HG03575 (cell line): ENCODE measurements around the gene SNX5.

ENCODE experiments used
- ATAC-seq: cut with Tn5 transposase; IDR thresholded peaks from one replicate; pipeline ENCODE4 v1.9.1; 2021; ENCODE audit not compliant: unreplicated experiment, insufficient number of reproducible peaks, low FRiP score; ENCODE audit errors: extremely low read depth

The SNX5 gene

DNA sequence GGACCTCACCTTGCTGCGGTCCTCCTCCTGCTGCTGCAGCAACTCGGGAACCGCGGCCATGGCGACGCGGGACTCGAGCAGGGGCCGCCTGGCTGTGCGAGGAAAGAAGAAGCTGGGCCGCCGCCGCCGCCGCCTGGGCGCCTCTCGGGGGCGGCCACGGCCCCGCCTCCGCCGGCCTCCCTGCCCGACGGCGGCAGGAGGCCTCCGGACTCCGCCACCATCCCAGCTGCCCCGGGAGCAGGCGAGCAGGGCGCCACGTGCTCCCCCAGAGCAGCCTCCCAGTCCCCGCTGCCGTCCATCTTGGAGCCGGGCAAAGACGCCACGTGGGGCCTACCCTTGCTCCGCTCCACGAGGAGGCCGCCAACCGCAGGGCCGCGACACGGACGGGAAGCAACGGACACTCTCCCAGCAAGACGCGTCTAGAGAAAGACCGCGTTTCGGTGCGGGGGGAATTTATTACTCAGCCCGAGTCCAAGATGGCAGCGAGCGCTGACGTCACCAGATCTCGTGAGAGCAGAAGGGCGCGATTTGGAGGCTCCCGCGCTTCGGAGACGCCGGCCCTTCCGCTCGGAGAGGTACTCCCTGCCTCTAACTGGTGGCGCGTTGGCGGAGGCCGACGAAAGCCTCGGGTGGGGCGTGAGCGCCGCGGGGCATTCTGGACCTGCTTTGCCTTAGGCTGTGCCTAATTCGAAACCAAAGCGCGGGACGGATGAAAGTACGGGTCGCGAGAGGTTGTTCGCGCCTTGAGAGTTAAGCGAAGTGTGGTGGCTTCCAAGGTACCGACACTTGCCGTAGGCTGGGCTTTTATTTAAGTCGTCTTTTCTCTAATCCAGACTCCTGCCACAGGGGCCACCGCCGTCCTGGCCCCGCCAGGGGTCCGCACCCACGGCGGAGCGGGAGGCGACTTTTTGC lies at the start of gene SNX5, which contains the start of gene MGME1:
Gene SNX5 (minus strand): TSS at position 429 of the 912 bp plus-strand sequence. CDS start 369 bp downstream, at position 60.
Gene MGME1 (plus strand): TSS at position 653 of the 912 bp plus-strand sequence. CDS start 842 bp downstream, outside the sequence.
- peak; percentile 66 for ATAC-seq

GRCh38 chr20:18018100-18018499 lies 49.5 kb upstream of the SNX5 start:
- ATAC-seq: no peak

DNA sequence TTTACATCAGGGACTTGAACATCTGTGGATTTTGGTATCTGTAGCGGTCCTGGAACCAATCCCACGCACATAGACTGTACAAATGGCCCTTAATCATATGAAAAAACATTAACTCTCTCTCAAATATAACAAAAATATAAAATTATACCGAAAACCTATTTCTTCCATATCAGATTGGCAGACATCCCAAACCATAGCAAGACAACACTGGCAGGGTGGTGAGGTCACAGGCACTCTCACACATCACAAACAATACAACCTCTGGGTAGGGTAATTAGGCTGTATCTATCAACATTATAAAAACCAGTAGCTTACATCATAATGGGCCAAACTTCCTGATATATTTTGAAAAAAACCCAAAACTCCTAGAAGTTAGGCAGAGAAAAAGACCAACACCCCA lies 48.2 kb upstream of the SNX5 start:
- no peak for ATAC-seq

GRCh38 chr20:18014411-18014810 lies 45.8 kb upstream of the SNX5 start:
- ATAC-seq: no peak

DNA sequence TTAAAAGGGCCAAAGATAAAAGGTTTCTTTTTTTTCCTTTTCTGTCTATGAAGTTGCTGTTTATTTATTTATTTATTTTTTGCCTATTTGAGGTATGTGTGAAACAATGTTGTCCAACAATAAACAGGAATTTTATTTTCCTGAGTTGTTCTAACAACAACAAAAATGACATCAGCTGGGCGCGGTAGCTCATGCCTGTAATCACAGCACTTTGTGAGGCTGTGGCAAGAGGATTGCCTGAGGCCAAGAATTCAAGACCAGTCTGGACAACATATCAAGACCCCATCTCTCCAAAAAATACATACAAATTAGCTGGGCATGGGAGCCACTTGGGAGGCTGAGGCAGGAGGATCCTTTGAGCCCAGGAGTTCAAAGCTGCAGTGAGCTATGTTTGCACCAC lies 44.3 kb upstream of the SNX5 start:
- no peak for ATAC-seq

DNA sequence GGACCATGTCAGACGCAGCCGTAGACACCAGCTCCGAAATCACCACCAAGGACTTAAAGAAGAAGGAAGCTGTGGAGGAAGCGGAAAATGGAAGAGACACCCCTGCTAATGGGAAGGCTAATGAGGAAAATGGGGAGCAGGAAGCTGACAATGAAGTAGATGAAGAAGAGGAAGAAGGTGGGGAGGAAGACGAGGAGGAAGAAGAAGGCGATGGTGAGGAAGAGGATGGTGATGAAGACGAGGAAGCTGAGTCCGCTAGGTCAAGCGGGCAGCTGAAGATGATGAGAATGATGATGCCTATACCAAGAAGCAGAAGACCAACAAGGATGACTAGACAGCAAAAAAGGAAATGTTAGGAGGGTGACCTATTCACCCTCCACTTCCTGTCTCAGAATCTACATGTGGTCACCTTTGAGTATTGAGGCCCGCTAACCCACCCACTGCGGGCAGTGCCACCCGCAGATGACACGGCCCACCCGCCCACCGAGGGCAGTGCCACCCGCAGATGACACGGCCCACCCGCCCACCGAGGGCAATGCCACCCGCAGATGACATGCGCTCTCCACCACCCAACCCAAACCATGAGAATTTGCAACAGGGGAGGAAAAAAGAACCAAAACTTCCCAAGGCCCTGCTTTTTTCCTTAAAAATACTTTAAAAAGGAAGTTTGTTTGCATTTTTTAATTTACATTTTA lies 43.5 kb upstream of the SNX5 start:
- ATAC-seq: no peak

- no peak for ATAC-seq
These were observed 42.9 kb upstream of the SNX5 start for GRCh38 chr20:18011482-18011881.

- ATAC-seq: no peak
These were observed 40.5 kb upstream of the SNX5 start for GRCh38 chr20:18009116-18009515.

DNA sequence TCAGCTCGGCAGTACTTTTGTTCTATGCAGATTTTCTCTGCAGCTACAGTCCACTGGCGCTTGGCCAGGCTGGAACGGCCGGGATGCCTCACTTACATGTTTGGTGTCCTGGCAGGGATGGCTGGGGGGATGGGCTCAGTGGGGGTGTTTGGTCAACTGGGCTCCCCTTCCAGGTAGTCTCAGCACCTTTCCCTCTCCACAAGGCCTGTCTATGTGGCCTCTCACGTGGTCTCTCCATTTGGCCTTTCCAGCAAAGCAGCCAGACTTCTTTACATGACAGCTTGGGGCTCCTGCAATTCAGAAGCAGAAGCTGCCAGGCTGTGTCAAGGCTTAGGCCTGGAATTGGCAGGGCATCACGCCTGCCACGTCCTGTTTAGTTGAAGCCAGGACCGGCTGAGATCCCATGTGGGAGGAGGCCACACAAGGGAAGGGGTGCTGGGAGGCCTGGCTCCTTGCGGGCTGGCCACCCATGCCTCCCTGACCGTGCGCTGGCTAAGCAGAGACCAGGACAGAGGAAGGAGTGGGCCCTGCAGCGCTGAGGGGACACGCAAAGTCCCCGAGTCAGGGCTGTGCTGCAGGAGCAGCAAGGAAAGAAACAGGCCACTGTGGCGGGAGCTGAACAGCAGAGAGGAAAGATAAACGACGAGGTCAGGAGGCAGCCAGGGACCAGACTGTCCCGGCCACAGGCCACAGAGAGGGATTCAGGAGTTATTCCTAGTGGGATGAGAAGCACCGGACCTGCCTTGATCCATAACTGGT lies 39.1 kb upstream of the SNX5 start:
- ATAC-seq: no peak

- ATAC-seq: no peak
These were observed 38.1 kb upstream of the SNX5 start for GRCh38 chr20:18006684-18007083.

DNA sequence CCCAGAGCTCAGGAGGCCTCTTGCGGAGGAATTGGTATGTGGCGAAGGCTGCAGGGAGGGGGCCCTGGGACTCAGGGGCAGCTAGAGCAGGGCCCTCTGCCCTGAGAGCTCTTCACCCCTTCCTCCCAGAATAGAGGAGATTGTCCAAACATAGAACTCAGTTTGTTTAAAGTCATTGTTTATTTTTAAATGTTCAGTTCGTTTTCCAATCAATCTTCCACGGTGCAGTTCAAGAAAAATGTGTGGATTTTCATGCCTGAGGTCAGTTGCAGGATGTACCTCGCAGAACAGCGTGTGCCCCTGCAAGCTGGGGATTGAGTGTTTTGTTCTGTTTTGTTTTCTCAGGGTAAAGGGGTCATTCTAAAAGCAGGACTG lies 37.4 kb upstream of the SNX5 start:
- no peak for ATAC-seq

DNA sequence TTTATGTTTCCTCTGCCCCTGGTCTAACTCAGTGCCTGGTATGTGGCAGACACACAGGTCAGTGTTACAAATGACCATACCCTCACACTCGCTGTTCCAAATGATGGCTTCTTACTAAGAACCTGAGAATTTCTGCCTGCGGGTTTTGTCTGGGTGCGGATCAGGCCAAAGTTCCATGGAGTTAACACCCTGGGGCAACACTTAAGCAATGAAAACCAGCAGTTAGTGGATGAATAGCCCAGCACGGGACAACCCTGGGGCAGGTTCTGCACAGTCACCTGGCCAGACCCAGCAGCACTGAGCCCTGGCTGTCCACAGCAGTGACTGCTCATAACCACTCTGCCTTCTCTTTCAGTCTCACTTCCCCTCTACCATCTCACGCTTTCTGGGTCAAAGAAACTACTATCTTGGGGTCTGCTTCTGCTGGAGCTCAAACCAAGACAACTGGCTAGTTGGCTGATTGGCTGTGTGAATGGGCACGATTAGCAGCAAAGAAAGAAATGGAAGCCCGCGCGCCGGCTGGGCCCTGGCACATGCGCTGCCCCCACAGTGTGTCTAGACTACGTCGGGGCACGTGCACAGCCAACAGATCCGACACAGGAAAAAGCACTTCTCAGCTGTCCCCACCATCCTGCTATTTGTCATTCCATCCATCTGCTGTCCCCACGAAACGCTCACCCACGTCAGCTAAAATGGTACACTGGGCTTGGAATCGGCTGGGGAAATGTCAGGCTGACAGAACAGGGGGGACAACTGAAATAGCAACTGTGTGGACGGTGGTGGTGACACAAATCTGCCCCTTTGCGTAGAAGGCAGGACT lies 36.8 kb upstream of the SNX5 start:
- ATAC-seq: peak; percentile 76

- ATAC-seq: no peak
These were observed 35.9 kb upstream of the SNX5 start for GRCh38 chr20:18004384-18005031.

DNA sequence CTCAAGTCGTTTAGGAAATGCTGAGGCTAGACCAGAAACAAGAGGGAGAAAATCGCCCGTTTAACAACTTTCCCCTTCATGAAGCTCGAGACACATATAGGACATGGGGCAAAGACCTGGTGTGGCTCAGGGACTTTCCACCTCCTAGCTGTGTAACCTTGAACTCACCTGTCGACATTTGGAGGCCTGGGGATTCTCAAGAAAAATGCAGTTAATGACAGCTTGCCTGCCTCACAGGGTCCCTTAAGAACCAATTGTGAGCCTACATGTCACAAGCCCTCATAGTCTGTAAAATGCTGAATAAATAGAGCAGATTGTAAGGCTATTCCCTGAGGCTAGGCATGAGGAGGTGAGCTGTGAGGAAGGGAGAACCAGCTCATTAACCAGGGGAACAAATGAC lies 35.3 kb upstream of the SNX5 start:
- ATAC-seq: no peak

GRCh38 chr20:18001131-18001921 lies 32.7 kb upstream of the SNX5 start:
- no peak for ATAC-seq

DNA sequence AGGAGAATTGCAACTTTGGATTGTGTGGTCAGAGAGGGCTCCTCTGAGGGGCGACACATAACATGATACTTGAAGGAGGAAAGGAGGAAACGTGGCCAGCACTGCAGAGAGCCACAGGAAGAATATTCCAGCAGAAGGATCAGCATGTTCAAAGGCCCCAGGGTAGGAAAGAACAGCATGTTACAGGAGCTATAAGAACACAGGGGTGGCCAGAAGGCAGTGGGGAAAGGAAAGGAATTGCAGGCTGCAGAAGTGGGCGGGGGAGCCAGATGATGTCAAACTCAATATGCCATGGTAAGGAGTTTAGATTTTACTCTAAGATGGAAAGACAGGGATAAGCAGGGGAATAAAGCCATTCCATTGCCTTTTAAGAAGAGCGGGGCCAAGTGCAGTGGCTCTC lies 31.0 kb upstream of the SNX5 start:
- no peak for ATAC-seq

DNA sequence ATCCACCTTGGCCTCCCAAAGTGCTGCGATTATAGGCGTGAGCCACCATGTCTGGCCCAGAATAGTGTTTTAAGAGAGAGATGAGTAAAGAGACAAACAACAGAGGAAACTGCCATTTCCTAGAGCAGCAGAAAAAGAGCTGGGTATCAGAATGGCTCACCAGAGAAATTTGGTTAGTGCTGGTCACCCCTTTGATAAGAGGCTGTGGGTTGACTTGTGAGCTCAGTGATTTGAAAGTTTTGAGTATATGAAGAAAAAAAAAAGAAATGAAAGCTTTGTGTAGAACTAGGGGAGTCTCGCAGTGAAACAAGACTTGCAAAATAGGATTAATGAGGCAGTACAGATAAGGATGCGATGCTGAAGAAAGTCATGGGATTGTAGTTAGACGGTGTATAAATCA lies 29.9 kb upstream of the SNX5 start:
- ATAC-seq: no peak
